NCI-H226 (cell line): Measurements from ENCODE around the gene DEFB108B.
A peak's percentile ranks its signal among the peaks of the same experiment; 100 is the strongest.
"Not testable (repeated sequence)": the region's sequence is repeated elsewhere in the genome, so short reads cannot be mapped to it uniquely, and the experiment has no call there.

ENCODE experiments used
- DNase-seq: peaks from one replicate; pipeline ENCODE4 v3.0.0-alpha.2; 2015

DEFB108B gene

GRCh38 chr11:71821539-71821938 is 11.5 kb upstream of the DEFB108B start:
- DNase-seq = not testable (repeated sequence)

DNA sequence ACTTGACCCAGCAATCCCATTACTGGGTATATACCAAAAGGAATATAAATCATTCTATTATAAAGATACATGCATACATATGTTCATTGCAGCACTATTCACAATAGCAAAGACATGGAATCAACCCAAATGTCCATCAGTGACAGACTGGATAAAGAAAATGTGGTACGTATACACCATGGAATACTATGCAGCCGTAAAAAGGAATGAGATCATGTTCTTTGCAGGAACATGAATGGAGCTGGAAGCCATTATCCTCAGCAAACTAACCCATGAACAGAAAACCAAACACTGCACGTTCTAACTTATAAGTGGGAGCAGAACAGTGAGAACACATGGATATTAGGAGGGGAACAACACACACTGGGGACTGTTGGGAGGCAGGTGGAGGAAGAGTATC is 3.8 kb upstream of the DEFB108B start:
- DNase-seq = not testable (repeated sequence)

GRCh38 chr11:71829686-71830085 is 3.3 kb upstream of the DEFB108B start:
- DNase-seq = not testable (repeated sequence)

DNA sequence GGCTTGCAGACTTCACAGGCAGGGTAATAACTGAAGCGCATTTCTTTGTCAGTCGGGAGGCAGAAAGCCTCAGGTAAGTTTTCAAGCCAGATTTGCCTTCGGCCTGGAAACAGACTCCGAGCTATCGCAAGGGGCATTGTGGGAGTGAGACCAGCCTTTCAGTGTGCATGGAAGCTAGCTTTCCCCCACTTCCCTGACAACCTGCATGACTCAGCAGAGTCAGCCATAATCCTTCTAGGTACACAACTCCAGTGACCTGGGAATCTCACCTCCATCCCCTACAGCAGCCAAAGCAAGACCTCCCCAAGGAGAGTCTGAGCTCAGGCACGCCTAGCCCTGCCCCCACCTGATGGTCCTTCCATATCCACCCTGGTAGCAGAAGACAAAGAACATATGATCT is 9.7 kb downstream of the DEFB108B start:
- DNase-seq = not testable (repeated sequence)

DNA sequence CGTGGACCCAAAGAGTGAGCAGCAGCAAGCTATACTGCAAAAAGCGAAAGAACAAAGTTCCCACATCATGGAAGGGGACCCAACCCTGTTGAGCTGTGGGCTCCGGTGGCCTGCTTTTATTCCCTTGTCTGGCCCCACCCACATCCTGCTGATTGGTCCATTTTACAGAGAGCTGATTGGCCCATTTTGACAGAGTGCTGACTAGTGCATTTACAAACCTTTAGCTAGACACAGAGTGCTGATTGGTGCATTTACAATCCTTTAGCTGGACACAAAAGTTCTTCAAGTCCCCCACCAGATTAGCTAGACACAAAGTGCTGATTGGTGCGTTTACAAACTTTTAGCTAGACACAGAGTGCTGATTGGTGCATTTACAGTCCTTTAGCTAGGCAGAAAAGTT is 10.4 kb downstream of the DEFB108B start:
- DNase-seq = not testable (repeated sequence)

DNA sequence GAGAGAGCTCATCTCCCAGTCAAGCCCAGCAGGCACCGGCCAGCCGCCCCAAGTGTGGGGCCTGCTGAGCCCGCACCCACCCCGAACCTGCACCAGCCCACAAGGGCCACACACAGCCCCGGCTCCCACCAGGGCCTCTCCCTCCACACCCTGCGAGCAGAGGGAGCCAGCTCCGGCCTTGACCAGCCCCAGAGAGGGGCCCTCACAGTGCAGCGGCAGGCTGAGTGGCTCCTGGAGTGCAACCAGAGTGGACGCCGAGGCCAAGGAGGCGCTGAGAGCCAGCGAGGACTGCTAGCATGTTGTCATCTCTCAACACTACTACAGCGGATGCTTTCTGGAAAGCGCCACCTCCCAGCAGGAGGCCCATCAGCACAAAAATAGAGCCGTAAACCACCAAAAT is 10.9 kb downstream of the DEFB108B start:
- no peak for DNase-seq

GRCh38 chr11:71853895-71854294 is 20.9 kb downstream of the DEFB108B start:
- DNase-seq = not testable (repeated sequence)

- not testable (repeated sequence) for DNase-seq
Observed at GRCh38 chr11:71855880-71856279, 22.9 kb downstream of the DEFB108B start.

GRCh38 chr11:71860835-71861234 is 27.8 kb downstream of the DEFB108B start:
- not testable (repeated sequence) for DNase-seq

- peak; percentile 51 for DNase-seq
Observed at GRCh38 chr11:71863978-71864627, 31.1 kb downstream of the DEFB108B start.

DNA sequence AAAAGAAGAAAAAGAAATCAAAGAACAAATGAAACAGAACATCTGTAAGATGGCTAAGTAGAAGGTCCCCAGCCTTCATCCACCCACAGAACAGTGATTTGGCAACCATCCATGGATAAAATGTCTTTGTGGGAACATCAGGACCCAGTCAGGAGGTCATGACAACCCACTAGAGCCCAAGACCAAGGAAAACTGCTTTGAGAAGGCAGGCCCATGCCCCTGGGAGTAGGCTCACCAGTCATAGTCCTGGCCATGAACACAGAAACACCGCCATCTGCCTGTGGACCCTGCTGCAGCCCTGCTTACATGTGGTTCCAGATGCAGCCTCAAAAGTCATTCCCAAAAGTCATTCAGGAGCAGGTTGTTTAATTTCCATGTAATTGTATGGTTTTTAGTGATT is 34.2 kb downstream of the DEFB108B start:
- DNase-seq = not testable (repeated sequence)

GRCh38 chr11:71869931-71870330 is 36.9 kb downstream of the DEFB108B start:
- DNase-seq = not testable (repeated sequence)

- DNase-seq = not testable (repeated sequence)
Observed at GRCh38 chr11:71870661-71871060, 37.7 kb downstream of the DEFB108B start.

DNA sequence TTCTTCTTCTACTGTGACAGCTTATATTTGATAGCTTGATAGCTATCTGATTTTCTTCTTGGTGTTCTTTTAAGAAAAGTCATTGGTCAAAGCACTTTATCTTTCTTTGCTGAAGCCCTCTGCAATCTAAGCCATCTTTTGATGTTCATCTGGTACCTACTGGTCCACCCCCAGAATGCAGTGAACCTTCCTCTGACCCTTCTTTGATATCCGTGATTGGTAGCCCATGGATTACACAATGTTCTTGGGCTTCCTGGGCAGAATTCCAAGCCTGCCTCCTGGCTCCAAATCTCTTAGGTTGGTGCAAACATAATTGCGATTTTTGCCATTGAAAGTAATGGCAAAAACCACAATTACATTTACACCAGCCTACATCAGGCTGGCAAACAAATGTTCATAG is 43.3 kb downstream of the DEFB108B start:
- DNase-seq = not testable (repeated sequence)

GRCh38 chr11:71878059-71878458 is 45.1 kb downstream of the DEFB108B start, which contains the start of gene DEFB131B:
TSS of gene DEFB131B (plus strand) at chr11:71878453. CDS start at chr11:71878453, 0 bp downstream.
- DNase-seq = not testable (repeated sequence)

- not testable (repeated sequence) for DNase-seq
Observed at GRCh38 chr11:71885806-71886205, 52.8 kb downstream of the DEFB108B start.
